Left colon (tissue), 2 donors: ENCODE measurements around the gene CEBPZ. TPM values are rescaled to one million over a fixed set of nuclear protein-coding genes. Genes with fewer than 3 reads are reported as not detected.

Source experiments
- total RNA-seq, 2 donors: library from RNA; stranded (reverse); fragmentation: NEBNext Ultra II Directional; extraction: Animal tissue kit (Norgen Biotek cat#: 25700); gene quantifications; one replicate each; pipeline ENCODE4 v1.2.1, GENCODE V29; 2021
- donor health status: DM: no; HTN: no; CAD: no.
- donor health status: DM: yes; HTN: yes; CAD: no.

CEBPZ gene
- total RNA-seq, 2 donors from 2014 or later = 36.9 to 40.0 TPM

Other genes starting within 250 kb of the CEBPZ start
- gene HEATR5B, start 147.2 kb downstream of the CEBPZ start, total RNA-seq = 10 to 100 TPM; 20.6 to 21.2 TPM
- gene GPATCH11, start 147.1 kb downstream of the CEBPZ start, total RNA-seq = 1 to 10 TPM; 4.1 to 5.6 TPM
- gene EIF2AK2, start 74.6 kb downstream of the CEBPZ start, total RNA-seq = 10 to 100 TPM; 27.3 to 35.9 TPM
- not detected for gene SULT6B1, start 42.9 kb downstream of the CEBPZ start, total RNA-seq
- gene CEBPZOS, start 35.1 kb downstream of the CEBPZ start, total RNA-seq = 10 to 100 TPM; 33.9 to 38.6 TPM
- 10 to 100 TPM; 11.4 to 12.3 TPM for gene NDUFAF7, start 62 bp upstream of the CEBPZ start, total RNA-seq
- 10 to 100 TPM; 16.8 to 23.5 TPM for gene PRKD3, start 93.2 kb upstream of the CEBPZ start, total RNA-seq
- 1 to 10 TPM; 4.2 to 7.9 TPM for gene QPCT, start 113.0 kb upstream of the CEBPZ start, total RNA-seq